ENCODE measurements around the gene CECR2. TPM values are rescaled to one million over a fixed set of nuclear protein-coding genes. Genes with fewer than 3 reads are reported as not detected.
A peak's percentile ranks its signal among the peaks of the same experiment; 100 is the strongest.

Gene CECR2
- total RNA-seq, 1 donor from 2014 or later = 6.2 TPM

GRCh38 chr22:17523925-17524324 lies 154.7 kb downstream of the CECR2 start:
- no peak for DNase-seq (ENCODE audit: low read depth)
- Histone ChIP-seq H3K36me3 (ENCODE audit: control insufficient read depth, insufficient read depth, low read length) (no peaks in the 10 kb centered on the region), H3K4me3 (ENCODE audit: low read depth, low read length) (no peak overlapping the region), H3K27me3 (ENCODE audit: control insufficient read depth, insufficient read depth, low read length) (no peaks in the 10 kb centered on the region)
- no peak for TF ChIP-seq CTCF (IDR thresholded peaks at IDR 0.05; ENCODE audit: insufficient read depth, low read length, poor library complexity, severe bottlenecking)

GRCh38 chr22:17536269-17536668 lies 167.0 kb downstream of the CECR2 start:
- DNase-seq (ENCODE audit: low read depth) = no peak
- Histone ChIP-seq H3K4me3 (ENCODE audit: low read depth, low read length) (no peak overlapping the region), H3K36me3 (ENCODE audit: control insufficient read depth, insufficient read depth, low read length) (no peaks in the 10 kb centered on the region), H3K27me3 (ENCODE audit: control insufficient read depth, insufficient read depth, low read length) (no peaks in the 10 kb centered on the region)
- TF ChIP-seq CTCF (IDR thresholded peaks at IDR 0.05; ENCODE audit: insufficient read depth, low read length, poor library complexity, severe bottlenecking) = no peak

- Histone ChIP-seq H3K36me3 (ENCODE audit: control insufficient read depth, insufficient read depth, low read length) (no peaks in the 10 kb centered on the region), H3K27me3 (ENCODE audit: control insufficient read depth, insufficient read depth, low read length) (no peaks in the 10 kb centered on the region), H3K4me3 (ENCODE audit: low read depth, low read length) (no peak overlapping the region)
- TF ChIP-seq CTCF (IDR thresholded peaks at IDR 0.05; ENCODE audit: insufficient read depth, low read length, poor library complexity, severe bottlenecking) = no peak
- no peak for DNase-seq (ENCODE audit: low read depth)
Measured at GRCh38 chr22:17537155-17537554, 167.9 kb downstream of the CECR2 start.

GRCh38 chr22:17540481-17540880 lies 171.2 kb downstream of the CECR2 start:
- TF ChIP-seq CTCF (IDR thresholded peaks at IDR 0.05; ENCODE audit: insufficient read depth, low read length, poor library complexity, severe bottlenecking) = peak; percentile 26
- no peaks in the 10 kb centered on the region for H3K36me3 ChIP-seq (ENCODE audit: control insufficient read depth, insufficient read depth, low read length)
- DNase-seq (ENCODE audit: low read depth) = no peak
- no peak overlapping the region for H3K4me3 ChIP-seq (ENCODE audit: low read depth, low read length)
- no peaks in the 10 kb centered on the region for H3K27me3 ChIP-seq (ENCODE audit: control insufficient read depth, insufficient read depth, low read length)

- no peak for TF ChIP-seq CTCF (IDR thresholded peaks at IDR 0.05; ENCODE audit: insufficient read depth, low read length, poor library complexity, severe bottlenecking)
- Histone ChIP-seq H3K4me3 (ENCODE audit: low read depth, low read length) (no peak overlapping the region), H3K27me3 (ENCODE audit: control insufficient read depth, insufficient read depth, low read length) (no peaks in the 10 kb centered on the region), H3K36me3 (ENCODE audit: control insufficient read depth, insufficient read depth, low read length) (no peaks in the 10 kb centered on the region)
- no peak for DNase-seq (ENCODE audit: low read depth)
Measured at GRCh38 chr22:17541476-17541875, 172.2 kb downstream of the CECR2 start.

GRCh38 chr22:17542452-17542851 lies 173.2 kb downstream of the CECR2 start:
- no peak for TF ChIP-seq CTCF (IDR thresholded peaks at IDR 0.05; ENCODE audit: insufficient read depth, low read length, poor library complexity, severe bottlenecking)
- Histone ChIP-seq H3K27me3 (ENCODE audit: control insufficient read depth, insufficient read depth, low read length) (no peaks in the 10 kb centered on the region), H3K4me3 (ENCODE audit: low read depth, low read length) (no peak overlapping the region), H3K36me3 (ENCODE audit: control insufficient read depth, insufficient read depth, low read length) (no peaks in the 10 kb centered on the region)
- DNase-seq (ENCODE audit: low read depth) = no peak

Data from kidney epithelial cell (primary cell).